HG03196 (cell line): Measurements from ENCODE around the gene CFAP43.
"Not testable (repeated sequence)": the region's sequence is repeated elsewhere in the genome, so short reads cannot be mapped to it uniquely, and the experiment has no call there.

ENCODE experiments used
- ATAC-seq: cut with Tn5 transposase; IDR thresholded peaks from one replicate; pipeline ENCODE4 v1.9.1; 2021; ENCODE audit not compliant: unreplicated experiment

The CFAP43 gene

DNA sequence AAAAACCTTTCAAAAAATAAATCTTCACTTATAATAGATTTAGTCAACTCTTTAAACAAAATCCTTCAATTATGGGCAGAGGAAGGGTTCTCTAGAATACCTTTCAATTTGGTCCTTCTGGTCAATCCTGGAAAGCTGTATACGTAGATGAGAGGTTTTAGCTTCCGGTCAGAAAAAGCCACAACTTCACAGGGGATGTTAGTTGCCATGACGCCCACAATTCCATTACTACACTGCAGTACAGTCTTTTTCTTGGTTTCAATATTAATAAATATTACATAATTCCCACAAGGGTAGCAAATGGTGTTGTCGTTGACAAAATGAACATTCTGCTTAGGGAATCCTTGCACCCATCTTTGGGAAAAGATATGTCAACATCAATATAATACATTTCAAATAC is 1.7 kb downstream of the CFAP43 start:
- no peak for ATAC-seq

- ATAC-seq: no peak
Observed at GRCh38 chr10:104223304-104223703, 8.9 kb downstream of the CFAP43 start.

- no peak for ATAC-seq
Observed at GRCh38 chr10:104220522-104220921, 11.6 kb downstream of the CFAP43 start.

DNA sequence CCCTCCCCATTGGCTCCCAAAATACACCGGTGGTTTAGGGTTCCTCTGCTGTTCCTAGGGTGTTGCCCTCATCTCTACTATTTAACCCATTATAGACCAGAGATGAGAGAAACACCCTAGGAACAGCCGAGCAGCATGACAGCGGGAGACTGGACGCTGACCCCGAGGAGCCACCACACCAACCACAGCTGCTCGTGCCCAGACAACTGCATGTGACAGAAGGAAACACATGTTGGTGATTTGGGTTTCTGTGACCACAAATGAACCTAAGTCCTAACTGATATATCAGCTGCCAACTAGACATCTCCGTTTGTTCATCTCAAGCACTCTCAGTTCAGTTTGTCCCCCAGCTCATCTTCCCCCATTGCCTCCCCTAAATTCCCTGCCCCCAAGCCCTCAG is 13.4 kb downstream of the CFAP43 start:
- ATAC-seq: no peak

DNA sequence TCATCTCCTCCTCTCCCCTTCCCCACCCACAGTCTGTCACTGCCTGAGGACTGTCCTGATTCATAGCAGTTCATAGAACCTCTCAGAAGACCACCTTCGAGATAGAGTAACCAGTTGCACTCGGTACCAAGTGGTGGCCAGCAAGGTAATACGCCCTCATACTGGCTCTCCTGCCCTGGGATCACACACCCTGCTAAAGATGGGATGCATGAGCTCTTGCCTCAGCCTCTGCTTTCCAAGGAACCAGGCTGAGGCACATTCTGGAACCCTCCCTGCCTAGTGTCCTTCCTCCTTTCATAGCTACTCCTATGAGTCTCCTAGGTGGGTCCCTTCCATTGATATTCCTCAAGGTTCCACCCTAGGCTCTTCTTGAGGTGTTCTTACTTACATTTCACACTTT is 15.5 kb downstream of the CFAP43 start:
- no peak for ATAC-seq

- no peak for ATAC-seq
Observed at GRCh38 chr10:104209575-104210198, 22.5 kb downstream of the CFAP43 start.

GRCh38 chr10:104208730-104209129 is 23.4 kb downstream of the CFAP43 start:
- no peak for ATAC-seq

DNA sequence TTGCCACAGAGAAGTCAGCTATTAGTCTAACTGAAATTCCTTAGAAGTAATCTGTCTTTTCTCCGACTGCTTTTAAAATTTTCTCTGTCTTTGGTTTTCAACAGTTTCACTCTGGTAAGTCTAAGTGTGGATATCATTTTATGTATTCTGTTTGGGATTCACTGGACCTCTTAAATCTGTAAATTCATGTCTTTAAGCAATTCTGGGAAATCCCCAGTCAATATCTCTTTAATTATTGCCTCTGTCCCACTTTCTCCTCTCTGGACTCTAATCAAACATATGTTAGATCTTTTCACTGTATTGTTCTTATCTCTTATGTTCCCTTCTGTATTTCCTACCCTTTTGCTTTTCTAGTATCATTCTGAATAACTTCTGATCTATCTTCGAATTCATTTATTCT is 29.9 kb downstream of the CFAP43 start:
- ATAC-seq: no peak

- no peak for ATAC-seq
Observed at GRCh38 chr10:104201636-104202035, 30.5 kb downstream of the CFAP43 start.

- no peak for ATAC-seq
Observed at GRCh38 chr10:104199567-104199966, 32.6 kb downstream of the CFAP43 start.

- no peak for ATAC-seq
Observed at GRCh38 chr10:104197364-104197763, 34.8 kb downstream of the CFAP43 start.

- ATAC-seq: no peak
Observed at GRCh38 chr10:104195706-104196105, 36.5 kb downstream of the CFAP43 start.

GRCh38 chr10:104193787-104194186 is 38.4 kb downstream of the CFAP43 start:
- no peak for ATAC-seq

- no peak for ATAC-seq
Observed at GRCh38 chr10:104190695-104191094, 41.5 kb downstream of the CFAP43 start.

DNA sequence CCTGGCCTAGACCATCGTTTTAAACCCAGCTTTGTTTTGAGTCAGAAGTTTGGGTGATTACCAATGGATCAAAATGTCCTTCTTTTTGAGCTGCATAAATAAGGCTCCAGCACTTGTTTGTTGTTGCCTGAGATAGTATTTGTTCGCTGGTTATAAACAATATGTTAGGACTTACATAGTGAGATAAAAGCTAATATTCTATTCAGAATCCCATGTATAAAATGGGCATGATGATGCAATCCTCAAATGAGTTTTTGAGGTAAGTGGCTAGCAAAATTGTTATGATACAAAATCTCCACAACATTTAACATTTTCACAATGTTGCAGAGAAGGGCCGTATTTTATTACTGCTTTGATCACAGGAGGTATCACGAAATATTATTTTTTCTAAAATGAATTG is 48.5 kb downstream of the CFAP43 start:
- no peak for ATAC-seq

DNA sequence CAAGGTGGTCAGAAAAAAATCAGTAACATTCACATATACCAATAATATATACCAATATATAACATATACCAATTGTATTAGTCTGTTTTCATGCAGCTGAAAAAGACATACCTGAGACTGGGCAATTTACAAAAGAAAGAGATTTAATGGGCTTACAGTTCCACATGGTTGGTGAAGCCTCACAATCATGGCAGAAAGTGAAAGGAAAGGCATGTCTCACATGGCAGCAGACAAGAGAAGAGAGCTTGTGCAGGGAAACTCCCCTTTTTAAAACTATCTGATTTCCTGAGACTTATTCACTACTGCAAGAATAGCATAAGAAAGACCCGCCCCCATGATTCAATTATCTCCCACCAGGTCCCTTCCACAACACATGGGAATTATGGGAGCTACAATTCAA is 58.0 kb downstream of the CFAP43 start:
- ATAC-seq: not testable (repeated sequence)

DNA sequence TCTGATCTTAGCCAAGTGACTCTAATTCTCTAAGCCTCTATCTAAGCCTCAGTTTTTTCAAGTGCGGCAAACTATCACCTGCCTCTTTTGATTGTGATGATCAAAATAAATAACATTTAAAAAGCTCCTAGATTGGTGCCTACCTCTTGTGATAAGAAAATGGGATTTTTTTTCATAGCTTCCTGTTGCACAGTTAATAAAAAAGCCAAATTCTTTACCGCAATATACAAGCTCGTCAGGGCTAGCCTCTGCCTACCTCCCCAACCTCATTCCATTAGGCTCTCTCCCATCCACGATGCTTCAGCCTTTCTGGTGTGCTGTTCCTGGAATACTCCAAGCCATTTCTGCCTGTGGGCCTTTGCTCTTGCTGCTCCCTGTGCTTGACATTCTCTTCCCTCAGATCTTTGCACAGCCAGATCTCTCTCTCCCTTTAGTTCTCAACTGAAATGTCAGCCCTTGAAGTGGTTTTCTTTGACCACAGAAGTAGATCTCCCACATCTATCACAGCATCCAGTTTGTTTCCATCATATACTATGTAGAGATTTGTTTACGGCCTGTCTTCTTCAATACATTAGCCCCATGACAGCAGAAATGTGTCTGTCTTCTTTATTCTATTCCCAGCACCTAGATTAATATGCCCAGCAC is 61.4 kb downstream of the CFAP43 start:
- no peak for ATAC-seq

DNA sequence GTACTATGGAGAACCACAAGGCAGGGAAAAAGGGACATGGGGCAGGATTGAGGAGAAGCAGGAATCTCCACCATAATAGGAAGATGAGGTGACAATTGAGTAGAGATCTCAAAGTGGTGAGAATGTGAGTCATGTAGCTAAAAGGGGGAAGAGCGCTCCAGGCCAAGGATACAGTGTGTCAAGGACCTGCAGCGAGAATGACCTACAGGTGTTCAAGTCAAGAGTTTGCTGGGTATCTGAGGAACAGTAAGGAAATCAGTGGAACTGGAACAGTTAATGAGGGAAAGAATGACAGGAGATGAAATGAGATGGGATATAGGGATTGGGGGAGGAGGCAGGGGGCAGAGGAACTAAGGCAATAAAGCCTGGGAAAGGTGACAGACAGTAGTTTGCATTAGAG is 76.6 kb downstream of the CFAP43 start:
- no peak for ATAC-seq

DNA sequence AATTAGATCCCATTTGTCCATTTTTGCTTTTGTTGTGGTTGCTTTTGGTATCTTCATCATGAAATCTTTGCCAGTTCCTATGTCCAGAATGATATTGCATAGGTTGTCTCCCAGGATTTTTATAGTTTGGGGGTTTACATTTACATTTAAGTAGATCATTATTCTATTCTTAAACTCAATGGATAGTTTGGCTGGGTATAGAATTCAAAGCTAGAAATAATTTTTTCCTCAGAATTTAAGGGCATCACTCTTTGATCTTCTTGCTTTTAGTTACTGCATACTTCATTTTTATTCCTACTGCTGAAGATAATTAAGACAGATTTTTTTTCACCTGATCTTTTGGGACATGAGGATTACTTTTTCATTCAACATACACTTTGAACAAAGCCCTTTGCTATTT is 80.4 kb downstream of the CFAP43 start:
- no peak for ATAC-seq

GRCh38 chr10:104150139-104150538 is 82.0 kb downstream of the CFAP43 start:
- ATAC-seq: no peak

DNA sequence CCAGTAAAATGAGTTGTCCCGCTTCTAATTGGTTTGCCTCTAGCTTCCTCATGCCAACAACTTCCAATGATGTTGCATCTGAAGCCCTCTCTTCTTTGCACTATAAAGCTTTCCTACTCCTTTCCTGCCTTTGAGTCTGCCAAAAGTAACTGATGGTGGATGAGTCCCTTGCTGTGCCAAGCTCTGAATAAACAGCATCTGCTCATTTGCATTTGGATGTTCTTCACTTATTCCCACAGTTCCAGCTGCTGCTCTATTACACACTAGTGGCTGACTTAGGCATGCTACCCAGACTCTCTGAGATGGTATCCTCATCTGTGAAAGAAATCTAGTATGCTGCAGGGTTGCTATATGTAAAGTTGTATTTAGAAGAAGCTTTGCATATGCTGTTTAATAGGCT is 85.3 kb downstream of the CFAP43 start:
- no peak for ATAC-seq

- ATAC-seq: no peak
Observed at GRCh38 chr10:104144931-104145330, 87.2 kb downstream of the CFAP43 start.

DNA sequence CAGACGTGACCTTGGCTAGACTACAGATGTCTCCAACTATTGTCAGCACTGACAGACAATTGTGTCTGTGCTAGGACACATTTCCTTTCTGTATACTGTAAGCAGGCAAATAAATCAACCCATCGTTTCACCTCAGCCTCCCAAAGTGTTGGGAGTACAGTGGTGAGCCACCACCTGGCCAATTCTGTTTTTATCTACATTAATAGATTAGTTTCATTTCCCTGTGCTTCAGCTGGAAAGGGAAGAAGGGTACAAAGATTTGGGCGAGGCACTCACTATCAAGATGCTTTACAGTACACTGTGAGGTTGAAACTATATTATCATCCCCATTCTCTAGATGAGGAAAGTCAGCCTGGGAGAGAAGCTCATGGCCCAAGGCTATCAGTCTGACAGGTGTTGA is 88.3 kb downstream of the CFAP43 start:
- no peak for ATAC-seq
